Hippocampal formation (tissue), 2 donors: ENCODE results near the gene CAMKMT.

Experiments used
- DNase-seq, 2 donors: peaks; one replicate each; lab custom pipeline; 2025; lab: John Stamatoyannopoulos, UW

The CAMKMT gene

DNA sequence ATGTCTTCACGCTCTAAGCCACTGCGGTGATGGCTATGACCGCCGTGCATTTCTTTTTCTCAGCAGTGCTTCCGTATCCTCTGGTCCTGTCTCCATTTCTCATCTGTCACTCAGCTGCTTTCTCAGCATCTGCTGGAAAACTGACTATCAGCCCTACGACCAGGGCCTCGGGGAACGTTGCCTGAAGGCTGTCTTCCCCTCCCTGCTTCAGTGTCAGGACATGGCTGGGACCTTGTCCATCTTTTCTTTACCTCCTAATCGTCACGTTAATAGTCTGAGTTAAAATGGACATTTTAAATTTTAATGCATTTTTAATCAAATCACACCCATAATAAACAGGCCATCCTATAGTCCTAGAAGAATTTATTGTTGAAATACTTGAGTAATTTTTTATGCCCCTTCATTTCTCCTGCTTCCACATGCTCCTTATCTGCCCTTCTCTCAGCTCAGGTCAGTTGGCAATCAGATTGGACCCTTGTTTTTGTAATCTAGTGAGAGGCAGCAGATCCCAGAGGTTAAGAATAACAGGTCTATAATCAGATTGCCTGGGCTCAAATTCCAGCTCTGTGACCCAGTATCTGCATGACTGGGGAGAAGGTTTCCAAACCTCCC, 329.5 kb downstream of the CAMKMT start:
- no peak for DNase-seq

DNA sequence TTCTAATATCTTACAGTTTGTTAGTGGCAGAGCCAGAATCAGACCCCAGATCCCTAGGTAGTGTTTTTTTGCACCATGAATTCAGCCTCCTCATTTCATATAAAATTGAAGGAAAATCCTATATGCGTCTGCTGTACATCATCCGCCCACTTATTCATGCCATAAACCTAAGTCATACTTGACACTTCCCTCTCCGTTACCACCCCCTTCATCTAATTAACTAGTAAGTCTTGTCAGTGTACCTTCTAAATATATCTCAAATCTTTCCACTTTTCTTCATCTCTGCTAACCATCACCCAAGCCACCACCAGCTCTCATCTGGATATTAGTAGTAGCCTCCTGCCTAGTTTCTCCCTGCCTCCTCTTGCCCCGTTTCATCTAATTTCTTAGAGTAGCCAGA, 331.1 kb downstream of the CAMKMT start:
- no peak for DNase-seq

DNA sequence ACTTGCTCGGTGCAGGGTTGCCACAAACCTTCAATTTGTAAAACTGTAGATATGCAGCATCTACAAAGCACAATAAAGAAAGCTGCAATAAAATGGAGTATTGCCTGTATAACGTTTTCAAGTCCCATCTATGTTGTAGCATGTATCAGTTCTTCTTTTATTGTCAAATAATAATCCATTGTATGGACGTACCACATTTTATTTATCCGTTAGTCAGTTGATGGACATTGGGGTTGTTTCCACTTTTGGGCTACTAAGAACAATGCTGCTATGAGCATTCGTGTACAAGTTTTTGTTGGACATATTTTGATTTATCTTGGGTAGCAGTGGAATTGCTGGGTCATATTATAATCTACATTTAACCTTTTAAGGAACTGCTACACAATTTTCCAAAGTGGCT, 339.1 kb downstream of the CAMKMT start:
- DNase-seq: no peak

DNA sequence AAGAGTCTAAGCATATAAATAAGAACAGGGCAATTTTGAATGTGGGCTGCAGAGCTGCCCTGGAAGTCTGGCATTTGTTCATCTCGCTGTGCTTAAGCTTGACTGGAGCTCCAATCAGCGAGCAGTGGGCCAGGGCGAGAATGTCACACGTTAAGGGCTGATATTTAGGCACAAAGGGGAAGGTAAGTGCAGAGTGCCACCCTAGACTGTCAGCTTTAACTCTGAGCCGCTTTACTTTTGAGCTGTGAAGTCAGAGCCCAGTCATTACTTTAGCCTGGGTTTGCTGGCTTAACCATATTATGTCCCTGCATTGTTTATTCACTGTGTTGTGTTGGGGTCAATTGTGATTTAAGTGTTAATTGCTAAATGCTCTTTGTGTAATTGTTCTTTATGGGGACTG, 343.6 kb downstream of the CAMKMT start:
- DNase-seq: no peak

DNA sequence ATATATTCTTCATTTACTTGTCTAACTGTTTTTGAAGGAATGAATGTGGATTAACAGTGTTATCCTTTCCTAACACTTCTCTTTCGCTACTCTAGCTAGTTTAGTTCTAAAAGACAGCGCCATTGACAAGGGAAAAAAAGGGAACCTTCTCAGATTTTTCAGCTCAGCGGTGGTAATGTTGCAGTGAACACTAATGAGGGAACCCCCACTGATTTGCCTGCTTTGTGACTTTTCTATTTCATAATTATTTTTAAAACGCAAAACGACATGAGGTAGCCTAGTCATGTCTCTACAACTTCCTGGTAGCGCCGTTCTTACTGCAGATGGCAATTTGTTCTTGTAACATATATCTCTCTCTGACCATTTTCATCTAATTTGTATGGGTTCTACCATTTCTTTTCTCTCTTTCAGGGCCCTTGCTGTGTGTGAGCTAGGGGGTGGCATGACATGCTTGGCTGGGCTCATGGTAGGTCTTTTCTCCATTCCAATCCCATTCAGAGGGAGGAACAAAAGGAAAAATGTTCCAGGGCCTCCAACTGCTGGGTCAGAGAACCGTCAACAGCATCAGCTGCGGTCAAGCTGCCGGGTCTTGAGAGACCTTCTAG, 344.2 kb downstream of the CAMKMT start:
- peak in 1 of 2 donors; percentile 16 for DNase-seq

DNA sequence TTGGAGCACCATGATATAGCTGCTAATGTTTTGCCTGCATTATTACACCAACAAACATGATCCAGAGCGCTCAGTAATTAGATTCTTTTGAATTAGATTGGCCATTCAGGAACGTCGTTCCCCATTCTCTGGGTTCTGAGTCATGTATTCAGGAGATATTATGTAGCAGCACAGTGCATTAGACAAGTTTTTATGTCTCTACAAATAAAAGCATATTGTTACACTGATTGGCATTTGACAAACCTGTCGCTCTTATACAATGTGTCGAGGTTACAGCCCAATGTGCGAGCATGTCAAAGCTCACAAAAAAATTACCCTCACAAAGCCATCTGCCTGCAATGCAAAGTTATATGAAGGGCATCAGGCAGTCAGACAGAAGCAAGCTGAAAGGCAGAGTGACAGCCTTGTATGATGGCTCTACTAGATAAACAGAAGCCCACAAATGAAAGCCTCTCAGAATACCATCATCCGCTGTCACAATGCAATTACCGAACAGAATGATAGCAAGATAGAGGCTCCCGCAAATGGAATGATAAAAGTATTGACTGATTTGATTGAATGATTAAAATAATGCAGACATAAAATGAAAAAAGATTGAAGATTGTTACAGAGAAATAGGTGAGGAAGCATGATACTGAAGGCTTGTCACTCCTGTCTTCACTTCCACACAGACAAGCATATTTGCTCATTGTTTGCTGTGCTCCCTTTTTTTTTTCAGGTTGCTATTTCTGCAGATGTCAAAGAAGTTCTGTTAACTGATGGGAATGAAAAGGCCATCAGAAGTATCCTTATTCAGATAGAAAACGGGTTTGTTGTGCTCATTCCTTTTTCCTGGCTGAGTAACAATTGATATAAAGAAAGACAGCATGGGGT, 345.2 kb downstream of the CAMKMT start:
- DNase-seq: peak in 1 of 2 donors; percentile 6

DNA sequence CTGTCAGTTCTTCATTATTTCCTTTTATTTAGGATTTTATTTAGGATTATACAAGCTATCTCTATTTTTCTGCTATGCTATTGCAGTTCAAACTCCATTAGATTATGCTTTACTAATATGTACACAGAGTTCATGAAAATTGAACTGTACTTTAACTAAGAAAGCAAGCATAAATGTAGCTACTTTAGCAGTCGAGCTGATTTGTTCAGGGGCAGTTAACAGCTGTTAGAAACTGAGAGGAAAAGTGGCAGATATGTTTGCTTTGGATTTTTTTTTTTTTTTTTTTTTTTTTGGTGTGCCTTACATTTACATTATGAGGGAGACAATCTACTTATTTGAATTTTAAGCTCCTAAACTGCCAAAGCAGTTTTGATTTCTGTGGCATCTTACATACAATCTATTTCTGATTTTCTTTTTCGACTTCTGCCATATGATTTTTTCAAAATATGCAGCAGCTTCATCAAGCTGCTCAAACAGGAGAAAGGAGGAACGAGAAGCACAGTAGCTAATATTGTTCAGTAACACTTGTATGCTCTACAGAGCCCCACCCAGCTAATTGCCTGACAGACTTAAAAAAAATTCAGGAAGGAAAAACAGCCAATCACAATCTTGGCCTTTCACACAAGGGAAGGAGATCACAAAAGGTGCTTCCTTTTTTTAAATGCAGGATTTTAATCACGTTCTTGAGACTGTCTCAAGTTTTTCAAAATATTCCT, 346.4 kb downstream of the CAMKMT start:
- no peak for DNase-seq

DNA sequence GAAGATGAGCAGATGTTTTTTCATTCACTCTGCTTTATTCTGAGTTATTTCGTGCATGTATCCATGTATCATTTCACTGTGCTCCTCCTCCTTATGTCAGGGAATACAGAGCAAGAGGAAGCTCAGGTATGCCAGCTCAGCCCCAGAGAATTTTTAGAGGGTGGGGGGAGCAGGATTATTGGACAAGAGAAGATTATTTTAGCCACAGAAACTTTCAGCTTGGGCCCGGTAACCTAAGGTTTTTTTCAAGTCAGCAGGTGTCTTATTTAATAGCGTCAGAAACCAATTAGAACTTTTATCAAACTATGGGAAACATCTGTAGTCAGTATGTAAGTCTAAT, 346.9 kb downstream of the CAMKMT start:
- DNase-seq: no peak

DNA sequence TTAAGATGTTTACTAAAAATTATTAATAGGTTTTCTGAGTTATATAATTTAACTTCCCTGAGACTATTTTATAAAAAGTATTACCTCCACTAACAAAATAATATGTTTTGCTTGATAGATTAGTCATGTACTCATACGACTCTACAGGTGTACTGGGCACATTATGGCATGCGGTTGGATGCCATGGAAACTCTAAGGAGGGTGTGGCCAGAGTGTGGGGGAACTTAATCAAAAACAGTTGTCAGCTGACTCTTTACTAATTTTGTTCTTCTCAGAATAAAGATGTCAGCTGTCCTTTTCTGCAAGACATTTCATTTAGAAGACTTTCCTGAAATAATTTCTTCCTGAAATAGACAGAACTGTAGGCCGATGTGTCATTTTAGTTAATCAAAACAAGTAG, 351.4 kb downstream of the CAMKMT start:
- no peak for DNase-seq

DNA sequence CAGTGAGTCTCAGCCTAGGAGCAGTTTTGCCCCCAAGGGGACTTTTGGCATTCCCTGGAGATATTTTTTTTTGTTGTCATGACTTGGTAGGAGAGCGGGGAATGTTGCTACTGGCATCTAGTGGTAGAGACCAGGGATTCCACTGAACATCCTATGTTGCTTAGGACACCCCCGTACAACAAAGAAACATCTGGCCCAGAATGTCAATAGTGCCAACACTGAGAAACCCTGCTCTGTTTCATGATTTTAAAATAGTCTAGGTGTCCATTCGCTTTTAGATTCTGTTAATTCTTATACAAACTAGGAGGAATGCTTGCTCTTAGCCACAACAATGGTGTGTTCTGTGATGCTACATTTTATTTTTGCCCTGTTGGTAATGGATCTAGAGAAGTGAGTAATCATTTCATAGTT, 353.9 kb downstream of the CAMKMT start:
- peak in 1 of 2 donors; percentile 10 for DNase-seq

DNA sequence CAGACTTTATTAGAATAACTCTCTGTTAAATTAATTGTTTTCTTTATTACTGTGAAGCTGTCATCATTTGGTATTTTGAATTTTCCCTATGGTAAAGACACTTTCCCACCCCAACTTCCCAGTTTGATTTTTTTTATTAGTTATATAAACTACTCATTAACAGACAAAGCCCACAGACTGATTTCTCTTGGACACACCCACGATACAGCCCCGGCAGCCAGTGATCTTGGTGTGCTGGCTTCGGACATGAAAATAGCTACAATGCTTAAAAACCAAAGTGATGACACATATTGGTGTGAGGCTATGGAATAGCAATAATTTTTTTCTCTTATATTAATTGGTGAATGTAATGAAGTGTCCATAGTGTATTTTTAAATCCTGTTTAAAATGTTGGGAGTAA, 354.4 kb downstream of the CAMKMT start:
- no peak for DNase-seq

DNA sequence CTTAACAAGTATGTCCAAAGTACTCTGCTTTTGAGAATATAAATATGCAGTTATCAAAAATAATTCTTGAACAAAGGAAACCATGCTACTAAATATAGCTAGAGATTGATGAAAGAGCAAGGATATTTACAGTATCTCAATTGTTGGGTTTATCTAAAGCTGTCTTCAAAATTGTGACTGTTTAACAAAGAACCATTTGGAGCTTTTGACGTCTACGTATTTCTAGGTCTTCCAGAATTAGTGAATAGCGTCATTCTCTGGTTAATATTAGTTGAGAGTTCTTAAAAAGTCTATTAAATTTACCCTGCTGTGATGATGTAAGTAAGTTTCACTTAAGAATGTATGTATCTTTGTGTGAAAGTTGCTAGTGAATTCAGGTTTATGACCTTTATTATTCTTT, 356.7 kb downstream of the CAMKMT start:
- no peak for DNase-seq

DNA sequence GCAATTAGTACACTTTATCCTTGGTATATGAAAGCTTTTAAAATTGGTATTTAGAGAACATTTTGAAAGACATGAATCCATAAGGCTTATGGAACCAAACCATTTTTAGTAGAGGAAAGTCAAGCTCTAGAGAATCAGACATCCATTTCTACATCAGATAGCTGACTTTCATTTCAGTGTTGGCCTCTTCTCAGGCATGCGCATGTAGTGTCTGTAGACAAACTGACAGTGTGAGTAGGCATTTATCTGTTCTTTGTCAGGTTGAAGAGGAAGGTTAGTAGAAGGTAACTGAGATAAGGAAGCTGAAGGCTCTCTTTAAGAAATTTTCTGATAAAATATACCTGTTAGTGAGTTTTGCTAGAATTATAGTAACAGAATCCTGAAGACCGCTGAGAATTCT, 357.8 kb downstream of the CAMKMT start:
- no peak for DNase-seq

DNA sequence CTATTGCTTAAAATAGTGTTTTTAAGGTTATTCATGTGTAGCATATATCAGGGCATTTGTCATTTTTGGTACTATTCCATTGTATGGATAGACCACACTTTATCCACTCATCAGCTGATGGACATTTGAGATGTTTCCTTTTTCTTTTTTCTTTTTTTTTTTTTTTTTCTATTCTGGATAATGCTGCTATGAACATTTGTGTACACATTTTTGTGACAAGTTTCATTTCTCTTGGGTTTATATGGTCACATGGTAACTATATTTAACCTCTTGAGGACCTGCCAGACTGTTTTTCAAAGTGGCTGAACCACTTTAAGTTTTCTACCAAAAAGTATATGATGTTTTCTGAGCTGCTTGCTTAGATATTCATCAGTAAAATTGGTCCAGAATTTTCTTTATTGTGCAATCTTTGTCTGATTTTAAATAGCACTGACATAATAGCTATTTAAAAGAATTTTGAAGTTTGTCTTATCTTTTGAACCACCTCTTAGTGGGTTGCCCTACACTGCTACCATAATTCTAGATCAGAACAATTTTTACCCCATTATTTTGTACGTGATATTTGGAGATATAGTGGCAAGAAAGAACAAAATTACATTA, 360.4 kb downstream of the CAMKMT start:
- DNase-seq: no peak

DNA sequence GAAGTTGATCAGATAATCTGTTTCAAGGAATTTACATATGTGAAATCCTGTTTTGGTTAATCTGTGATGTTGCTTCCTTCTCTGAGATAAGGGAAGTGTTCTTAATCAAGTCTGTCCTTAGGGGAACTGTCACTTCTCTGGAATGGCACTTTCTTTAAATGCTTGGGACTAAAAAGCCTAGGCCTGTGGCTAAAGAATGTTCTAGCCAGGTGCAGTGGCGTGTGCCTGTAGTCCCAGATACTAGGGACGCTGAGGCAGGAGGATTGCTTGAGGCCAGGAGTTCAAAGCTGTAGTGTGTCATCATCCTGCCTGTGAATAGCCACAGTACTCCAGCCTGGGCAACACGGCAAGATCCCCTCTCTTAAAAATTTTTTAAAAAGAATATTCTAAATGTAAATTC, 362.2 kb downstream of the CAMKMT start:
- DNase-seq: no peak

DNA sequence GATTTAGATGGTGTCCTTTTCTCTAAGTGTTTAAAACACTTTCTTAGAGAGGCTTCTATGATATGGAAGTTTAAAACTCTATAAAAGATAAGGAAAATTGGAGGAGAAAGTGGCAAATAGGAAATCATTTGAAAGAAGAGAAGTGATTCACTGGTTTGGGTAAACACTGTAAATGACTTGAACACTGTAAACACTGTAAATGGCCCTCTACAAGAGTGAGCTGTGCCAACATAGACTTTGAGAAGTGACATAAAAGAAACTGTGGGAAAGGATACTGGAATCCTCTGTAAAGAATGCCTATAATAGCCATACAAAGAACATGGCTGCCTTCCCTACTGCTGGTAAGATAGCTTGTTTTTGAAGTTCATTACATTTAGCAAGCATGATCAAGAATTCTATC, 368.8 kb downstream of the CAMKMT start:
- DNase-seq: no peak

DNA sequence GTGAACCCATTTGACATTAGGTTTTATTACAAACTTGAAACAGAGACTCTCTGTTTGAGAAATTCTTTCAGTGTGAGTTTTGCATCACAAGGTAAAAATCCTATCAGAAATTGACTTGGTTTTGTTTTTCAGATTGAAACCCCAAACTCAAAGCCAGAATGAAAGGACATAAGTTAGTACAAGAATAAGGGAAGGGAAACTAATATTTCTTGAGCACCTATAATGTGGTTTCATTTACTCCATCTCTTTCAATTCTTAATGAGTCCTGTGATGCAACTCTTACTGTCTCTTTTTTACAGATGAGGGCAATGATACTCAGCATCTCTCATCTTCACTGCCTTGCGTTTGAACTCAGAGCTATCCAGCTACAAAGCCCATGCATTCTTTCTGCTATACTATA, 369.8 kb downstream of the CAMKMT start:
- DNase-seq: no peak

DNA sequence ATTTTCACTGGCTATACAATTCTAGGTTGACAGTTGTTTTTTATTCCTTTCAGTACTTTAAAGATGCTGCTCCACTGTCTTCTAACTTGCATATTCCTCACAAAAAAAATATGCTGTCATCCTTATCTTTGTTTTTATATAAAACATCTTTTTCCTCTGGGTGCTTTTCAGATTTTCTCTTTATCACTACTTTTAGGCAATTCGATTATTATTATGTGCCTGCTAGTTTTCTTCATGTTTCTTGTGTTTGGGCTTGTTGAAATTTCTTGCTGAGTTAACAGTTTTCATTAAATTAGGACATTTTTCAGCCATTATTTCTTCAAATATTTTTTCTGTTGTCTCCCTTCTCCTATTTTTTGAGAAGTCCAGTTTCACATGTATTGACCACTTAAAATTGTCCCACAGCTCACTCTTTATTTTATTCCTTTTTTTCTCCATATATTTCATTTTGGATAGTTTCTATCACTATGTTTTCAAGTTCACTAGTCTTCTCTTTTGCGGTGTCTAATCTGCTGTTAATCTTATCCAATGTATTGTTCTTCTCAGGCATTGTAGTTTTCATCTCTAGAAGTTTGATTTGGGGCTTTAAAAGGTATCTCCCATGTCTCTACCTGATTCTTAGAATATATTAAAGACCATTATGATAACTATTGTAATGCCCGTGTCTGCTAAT, 374.7 kb downstream of the CAMKMT start:
- DNase-seq: no peak

DNA sequence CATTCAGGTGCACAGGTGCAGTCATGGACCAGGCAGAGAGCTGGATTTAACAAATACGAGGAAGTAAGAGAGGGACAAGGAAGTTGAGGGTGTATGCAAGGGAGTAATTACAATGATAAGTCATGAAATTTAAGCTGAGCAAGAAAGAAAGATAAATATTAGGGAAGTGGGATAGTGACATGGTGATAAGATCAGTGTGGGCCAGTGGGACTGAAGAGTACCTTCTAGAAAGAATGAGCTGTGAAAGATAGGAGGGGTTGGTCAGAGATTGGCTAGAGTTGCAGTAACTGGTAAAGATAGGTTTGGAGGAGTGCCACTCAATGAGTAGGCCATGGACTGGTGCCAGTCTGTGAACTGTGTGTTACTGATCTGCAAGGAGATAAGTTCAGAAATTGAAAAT, 378.9 kb downstream of the CAMKMT start:
- no peak for DNase-seq

DNA sequence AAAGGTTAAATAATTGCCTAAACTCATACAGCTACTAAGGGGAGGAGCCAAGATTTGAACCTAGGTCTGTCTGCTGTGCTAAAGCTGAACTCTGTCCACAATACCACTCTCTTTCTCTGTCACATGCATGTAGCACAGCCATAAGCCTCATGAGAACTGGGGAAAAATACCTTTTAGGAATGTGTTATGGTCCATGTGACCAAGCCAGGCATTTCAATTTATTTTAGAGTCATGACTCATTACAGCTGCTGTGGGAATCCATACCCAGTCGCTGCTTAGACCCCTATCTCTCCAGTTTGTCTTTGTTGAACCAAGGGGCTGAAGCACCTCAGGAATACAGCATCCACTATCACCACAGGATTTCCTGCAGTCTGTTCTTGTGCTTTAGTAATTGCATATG, 379.8 kb downstream of the CAMKMT start:
- DNase-seq: no peak

DNA sequence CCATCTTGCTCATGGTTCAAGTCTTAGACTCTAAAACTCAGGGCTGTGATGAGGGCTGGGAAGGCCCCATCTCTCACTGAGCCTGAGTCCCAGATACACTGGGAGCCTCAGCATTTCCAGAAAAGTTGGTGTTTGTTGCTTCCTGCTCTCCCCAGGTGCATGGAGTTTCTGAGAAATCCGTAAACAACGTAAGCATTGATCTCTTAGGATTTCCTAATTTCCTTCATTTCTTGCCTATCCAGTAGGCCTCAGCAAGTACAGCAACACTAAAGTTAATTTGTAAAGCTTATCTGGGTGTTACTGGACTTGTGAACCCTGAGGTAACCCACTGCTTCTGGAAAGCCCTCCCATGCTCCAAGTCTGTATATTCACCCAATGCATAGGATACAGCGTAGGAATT, 380.3 kb downstream of the CAMKMT start:
- DNase-seq: no peak

DNA sequence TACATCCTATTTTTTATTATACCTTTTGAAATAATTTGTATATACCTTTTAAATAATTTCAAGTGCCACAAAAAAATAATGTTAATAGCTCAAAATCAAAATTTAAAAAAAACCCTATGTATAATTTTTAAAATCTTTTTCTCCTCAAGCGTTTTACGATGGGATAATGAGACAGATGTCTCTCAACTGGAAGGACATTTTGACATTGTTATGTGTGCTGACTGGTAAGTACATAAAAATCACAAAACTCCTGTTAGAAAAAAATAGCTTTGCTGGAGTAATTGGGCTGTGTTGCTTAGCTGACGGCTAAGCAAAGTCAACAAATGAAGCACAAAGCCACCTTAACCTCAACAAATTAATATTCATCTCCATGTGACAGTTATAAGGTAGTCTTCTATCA, 381.7 kb downstream of the CAMKMT start:
- DNase-seq: no peak
